GM23338 (cell line): ENCODE results near the gene TPRX1. TPM values are rescaled to one million over a fixed set of nuclear protein-coding genes. Genes with fewer than 3 reads are reported as not detected.

Experiments
- ATAC-seq: fragments of 200-7000 bp; cut with Tn5 transposase; 3 replicates; pipeline ENCODE4 v1.9.1; 2020
- DNase-seq: peaks from one replicate; pipeline ENCODE4 v3.0.0-alpha.2; 2015; ENCODE audit warnings: low spot score
- H2AFZ ChIP-seq: fragments of 200-600 bp; sonication (generic); 2 replicates; pipeline ENCODE4 v1.8.0; 2016; ENCODE audit warnings: antibody characterized with exemption, mild to moderate bottlenecking, moderate library complexity
- H3F3A ChIP-seq: fragments of 200-600 bp; sonication (generic); replicated peaks from 2 replicates; pipeline ENCODE4 v1.8.0; 2017; ENCODE audit warnings: antibody characterized with exemption, mixed run types, low read depth
- H3K27ac ChIP-seq: fragments of 200-600 bp; sonication (generic); 2 replicates; pipeline ENCODE4 v1.6.1; 2016; ENCODE audit warnings: low read depth
- H3K27me3 ChIP-seq: fragments of 200-600 bp; sonication (generic); 2 replicates; pipeline ENCODE4 v1.8.0; 2016; ENCODE audit warnings: mild to moderate bottlenecking, mixed run types, moderate library complexity; ENCODE audit not compliant: insufficient read depth
- H3K36me3 ChIP-seq: fragments of 200-600 bp; sonication (generic); 2 replicates; pipeline ENCODE4 v1.8.0; 2016; ENCODE audit warnings: mild to moderate bottlenecking; ENCODE audit not compliant: insufficient read depth
- H3K4me1 ChIP-seq: fragments of 200-600 bp; sonication (generic); 2 replicates; pipeline ENCODE4 v1.8.0; 2016; ENCODE audit warnings: mild to moderate bottlenecking, moderate library complexity; ENCODE audit not compliant: insufficient read depth
- H3K4me2 ChIP-seq: fragments of 200-600 bp; sonication (generic); 2 replicates; pipeline ENCODE4 v1.7.1; 2017; ENCODE audit warnings: mixed run types
- H3K4me3 ChIP-seq: fragments of 200-600 bp; sonication (generic); 2 replicates; pipeline ENCODE4 v1.6.1; 2016; ENCODE audit warnings: mixed run types
- H3K79me2 ChIP-seq: fragments of 200-600 bp; sonication (generic); replicated peaks from 2 replicates; pipeline ENCODE4 v1.8.0; 2017; ENCODE audit warnings: mild to moderate bottlenecking; ENCODE audit not compliant: insufficient read depth
- H3K9me2 ChIP-seq: fragments of 200-600 bp; sonication (generic); 2 replicates; pipeline ENCODE4 v1.8.0; 2017; ENCODE audit not compliant: insufficient read depth
- H4K20me1 ChIP-seq: fragments of 200-600 bp; sonication (generic); replicated peaks from 2 replicates; pipeline ENCODE4 v1.8.0; 2017; ENCODE audit warnings: mild to moderate bottlenecking; ENCODE audit not compliant: insufficient read depth
- H3K27ac Mint-ChIP-seq: 2 replicates; pipeline ENCODE4 v1.8.0; 2020; ENCODE audit warnings: inconsistent platforms, mild to moderate bottlenecking, moderate library complexity, mixed read lengths
- H3K27me3 Mint-ChIP-seq: 3 replicates; pipeline ENCODE4 v1.8.0; 2022; ENCODE audit warnings: low read depth, mild to moderate bottlenecking, moderate library complexity, mixed read lengths, inconsistent platforms; ENCODE audit not compliant: insufficient read depth, poor library complexity
- H3K36me3 Mint-ChIP-seq: 3 replicates; pipeline ENCODE4 v1.8.0; 2021; ENCODE audit warnings: low read depth, mild to moderate bottlenecking, inconsistent platforms, moderate library complexity, mixed read lengths
- H3K4me1 Mint-ChIP-seq: 3 replicates; pipeline ENCODE4 v1.8.0; 2020; ENCODE audit warnings: mild to moderate bottlenecking, inconsistent platforms, mixed read lengths
- H3K4me3 Mint-ChIP-seq: 3 replicates; pipeline ENCODE4 v1.8.0; 2021; ENCODE audit warnings: moderate library complexity, mild to moderate bottlenecking, inconsistent platforms, mixed read lengths
- H3K9me3 Mint-ChIP-seq: 3 replicates; pipeline ENCODE4 v1.8.0; 2020; ENCODE audit warnings: moderate library complexity, mild to moderate bottlenecking, inconsistent platforms, mixed read lengths
- CREB1 ChIP-seq: fragments of 250-450 bp; sonication (Bioruptor Pico); IDR thresholded peaks from 2 replicates; pipeline ENCODE4 v1.5.0; 2020; ENCODE audit warnings: low read depth, mild to moderate bottlenecking, moderate library complexity
- EZH2 ChIP-seq: fragments of 200-600 bp; sonication (generic); IDR thresholded peaks from one replicate; pipeline ENCODE4 v1.8.0; 2017; ENCODE audit warnings: antibody characterized with exemption, mild to moderate bottlenecking, low read depth; ENCODE audit not compliant: unreplicated experiment
- EZH2phosphoT487 ChIP-seq: fragments of 200-600 bp; sonication (generic); IDR thresholded peaks from one replicate; pipeline ENCODE4 v1.8.1; 2018; ENCODE audit warnings: antibody characterized with exemption; ENCODE audit not compliant: unreplicated experiment
- JUNB ChIP-seq: IDR thresholded peaks from one replicate; pipeline ENCODE4 v1.6.1; 2016; ENCODE audit warnings: antibody characterized with exemption; ENCODE audit not compliant: unreplicated experiment
- NANOG ChIP-seq: IDR thresholded peaks from 2 replicates; pipeline ENCODE4 v1.6.1; 2016; ENCODE audit warnings: antibody characterized with exemption, borderline replicate concordance
- POLR2AphosphoS5 ChIP-seq: IDR thresholded peaks from 2 replicates; pipeline ENCODE4 v1.6.1; 2016; ENCODE audit warnings: antibody characterized with exemption, low read depth
- STAT1 ChIP-seq: IDR thresholded peaks from one replicate; pipeline ENCODE4 v1.6.1; 2016; ENCODE audit warnings: antibody characterized with exemption; ENCODE audit not compliant: unreplicated experiment
- ZNF114 ChIP-seq: fragments of 250-450 bp; sonication (Bioruptor Pico); IDR thresholded peaks from 2 replicates; pipeline ENCODE4 v1.5.0; 2020; ENCODE audit warnings: mild to moderate bottlenecking, moderate library complexity
- ZNF331 ChIP-seq: fragments of 250-450 bp; sonication (Bioruptor Pico); IDR thresholded peaks from 2 replicates; pipeline ENCODE4 v1.5.0; 2020; ENCODE audit warnings: low read depth, mild to moderate bottlenecking, moderate library complexity
- polyA plus RNA-seq: library from polyadenylated mRNA; unstranded; fragments of >200 nt; fragmentation: Nextera tagmentation; extraction: Ambion mirVana; gene quantifications from 2 replicates; pipeline ENCODE4 v1.2.1, GENCODE V29; 2016
- total RNA-seq: library from RNA; depleted of rRNA; stranded (reverse); fragments of >200 nt; shearing (Covaris generic); gene quantifications from 2 replicates; pipeline ENCODE4 v1.2.3, GENCODE V29; 2014
- TF ChIP-seq, protein P1 (sequence below): IDR thresholded peaks from one replicate; pipeline ENCODE4 v1.6.1; 2018; ENCODE audit warnings: antibody characterized with exemption; ENCODE audit not compliant: unreplicated experiment
- TF ChIP-seq, protein P2 (sequence below): fragments of 250-450 bp; sonication (Bioruptor Pico); IDR thresholded peaks from 2 replicates; pipeline ENCODE4 v1.5.0; 2020; ENCODE audit warnings: mild to moderate bottlenecking, moderate library complexity
- TF ChIP-seq, protein P3 (sequence below), 2 experiments: fragments of 200-600 bp in 1 of 2; sonication (generic) in 1 of 2; conservative IDR thresholded peaks; 2 replicates each; pipeline versions ENCODE4 v1.5.1 to v1.6.1; 2016 to 2017; ENCODE audit warnings: antibody characterized with exemption in 2 of 2, low read depth in 2 of 2, mild to moderate bottlenecking in 2 of 2, moderate library complexity in 1 of 2

TPRX1 gene
- total and polyA plus RNA-seq, 2 experiments from 2014 or later, result 0.28 TPM; not detected in 1

DNA sequence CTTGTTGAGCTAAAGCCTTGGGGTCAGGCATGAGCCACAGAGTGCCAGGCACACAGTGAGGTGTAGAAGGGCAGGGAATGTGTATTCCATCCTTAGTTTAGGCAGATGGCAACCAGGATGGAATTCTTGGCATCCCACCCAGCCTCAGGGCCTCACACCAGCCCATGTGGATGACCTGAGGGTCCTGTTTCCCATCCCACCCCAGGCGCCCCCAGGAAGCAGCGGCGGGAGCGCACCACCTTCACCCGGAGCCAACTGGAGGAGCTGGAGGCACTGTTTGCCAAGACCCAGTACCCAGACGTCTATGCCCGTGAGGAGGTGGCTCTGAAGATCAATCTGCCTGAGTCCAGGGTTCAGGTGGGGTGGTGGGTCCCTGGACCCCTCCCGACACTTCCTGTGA, 31.7 kb upstream of the TPRX1 start:
- Mint-ChIP-seq H3K4me1 (peaks cover 7% of the 10 kb centered on the region), H3K4me3 (no peak overlapping the region), H3K36me3 (no peaks in the 10 kb centered on the region), H3K9me3 (no peaks in the 10 kb centered on the region), H3K27me3 (peaks cover 7% of the 10 kb centered on the region), H3K27ac (no peak overlapping the region)
- Histone ChIP-seq H4K20me1 (no peaks in the 10 kb centered on the region), H3K9me2 (no peaks in the 10 kb centered on the region; the same call in 1 of the 2 replicates), H3K27me3 (no peaks in the 10 kb centered on the region), H2AFZ (peak overlapping the region; percentile 76; the same call in 1 of the 2 replicates), H3F3A (peaks cover 10% of the 10 kb centered on the region), H3K4me3 (no peak overlapping the region), H3K79me2 (no peaks in the 10 kb centered on the region), H3K4me1 (peaks cover 4% of the 10 kb centered on the region), H3K36me3 (no peaks in the 10 kb centered on the region), H3K4me2 (no peak overlapping the region), H3K27ac (peak overlapping the region; percentile 59; the same call in 1 of the 2 replicates)
- DNase-seq, result no peak
- no peak for ATAC-seq
- TF ChIP-seq CREB1, result no peak
- no peak for TF ChIP-seq EZH2
- TF ChIP-seq, protein P1, sequence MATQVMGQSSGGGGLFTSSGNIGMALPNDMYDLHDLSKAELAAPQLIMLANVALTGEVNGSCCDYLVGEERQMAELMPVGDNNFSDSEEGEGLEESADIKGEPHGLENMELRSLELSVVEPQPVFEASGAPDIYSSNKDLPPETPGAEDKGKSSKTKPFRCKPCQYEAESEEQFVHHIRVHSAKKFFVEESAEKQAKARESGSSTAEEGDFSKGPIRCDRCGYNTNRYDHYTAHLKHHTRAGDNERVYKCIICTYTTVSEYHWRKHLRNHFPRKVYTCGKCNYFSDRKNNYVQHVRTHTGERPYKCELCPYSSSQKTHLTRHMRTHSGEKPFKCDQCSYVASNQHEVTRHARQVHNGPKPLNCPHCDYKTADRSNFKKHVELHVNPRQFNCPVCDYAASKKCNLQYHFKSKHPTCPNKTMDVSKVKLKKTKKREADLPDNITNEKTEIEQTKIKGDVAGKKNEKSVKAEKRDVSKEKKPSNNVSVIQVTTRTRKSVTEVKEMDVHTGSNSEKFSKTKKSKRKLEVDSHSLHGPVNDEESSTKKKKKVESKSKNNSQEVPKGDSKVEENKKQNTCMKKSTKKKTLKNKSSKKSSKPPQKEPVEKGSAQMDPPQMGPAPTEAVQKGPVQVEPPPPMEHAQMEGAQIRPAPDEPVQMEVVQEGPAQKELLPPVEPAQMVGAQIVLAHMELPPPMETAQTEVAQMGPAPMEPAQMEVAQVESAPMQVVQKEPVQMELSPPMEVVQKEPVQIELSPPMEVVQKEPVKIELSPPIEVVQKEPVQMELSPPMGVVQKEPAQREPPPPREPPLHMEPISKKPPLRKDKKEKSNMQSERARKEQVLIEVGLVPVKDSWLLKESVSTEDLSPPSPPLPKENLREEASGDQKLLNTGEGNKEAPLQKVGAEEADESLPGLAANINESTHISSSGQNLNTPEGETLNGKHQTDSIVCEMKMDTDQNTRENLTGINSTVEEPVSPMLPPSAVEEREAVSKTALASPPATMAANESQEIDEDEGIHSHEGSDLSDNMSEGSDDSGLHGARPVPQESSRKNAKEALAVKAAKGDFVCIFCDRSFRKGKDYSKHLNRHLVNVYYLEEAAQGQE, result no peak
- no peak for TF ChIP-seq NANOG
- TF ChIP-seq, protein P2, sequence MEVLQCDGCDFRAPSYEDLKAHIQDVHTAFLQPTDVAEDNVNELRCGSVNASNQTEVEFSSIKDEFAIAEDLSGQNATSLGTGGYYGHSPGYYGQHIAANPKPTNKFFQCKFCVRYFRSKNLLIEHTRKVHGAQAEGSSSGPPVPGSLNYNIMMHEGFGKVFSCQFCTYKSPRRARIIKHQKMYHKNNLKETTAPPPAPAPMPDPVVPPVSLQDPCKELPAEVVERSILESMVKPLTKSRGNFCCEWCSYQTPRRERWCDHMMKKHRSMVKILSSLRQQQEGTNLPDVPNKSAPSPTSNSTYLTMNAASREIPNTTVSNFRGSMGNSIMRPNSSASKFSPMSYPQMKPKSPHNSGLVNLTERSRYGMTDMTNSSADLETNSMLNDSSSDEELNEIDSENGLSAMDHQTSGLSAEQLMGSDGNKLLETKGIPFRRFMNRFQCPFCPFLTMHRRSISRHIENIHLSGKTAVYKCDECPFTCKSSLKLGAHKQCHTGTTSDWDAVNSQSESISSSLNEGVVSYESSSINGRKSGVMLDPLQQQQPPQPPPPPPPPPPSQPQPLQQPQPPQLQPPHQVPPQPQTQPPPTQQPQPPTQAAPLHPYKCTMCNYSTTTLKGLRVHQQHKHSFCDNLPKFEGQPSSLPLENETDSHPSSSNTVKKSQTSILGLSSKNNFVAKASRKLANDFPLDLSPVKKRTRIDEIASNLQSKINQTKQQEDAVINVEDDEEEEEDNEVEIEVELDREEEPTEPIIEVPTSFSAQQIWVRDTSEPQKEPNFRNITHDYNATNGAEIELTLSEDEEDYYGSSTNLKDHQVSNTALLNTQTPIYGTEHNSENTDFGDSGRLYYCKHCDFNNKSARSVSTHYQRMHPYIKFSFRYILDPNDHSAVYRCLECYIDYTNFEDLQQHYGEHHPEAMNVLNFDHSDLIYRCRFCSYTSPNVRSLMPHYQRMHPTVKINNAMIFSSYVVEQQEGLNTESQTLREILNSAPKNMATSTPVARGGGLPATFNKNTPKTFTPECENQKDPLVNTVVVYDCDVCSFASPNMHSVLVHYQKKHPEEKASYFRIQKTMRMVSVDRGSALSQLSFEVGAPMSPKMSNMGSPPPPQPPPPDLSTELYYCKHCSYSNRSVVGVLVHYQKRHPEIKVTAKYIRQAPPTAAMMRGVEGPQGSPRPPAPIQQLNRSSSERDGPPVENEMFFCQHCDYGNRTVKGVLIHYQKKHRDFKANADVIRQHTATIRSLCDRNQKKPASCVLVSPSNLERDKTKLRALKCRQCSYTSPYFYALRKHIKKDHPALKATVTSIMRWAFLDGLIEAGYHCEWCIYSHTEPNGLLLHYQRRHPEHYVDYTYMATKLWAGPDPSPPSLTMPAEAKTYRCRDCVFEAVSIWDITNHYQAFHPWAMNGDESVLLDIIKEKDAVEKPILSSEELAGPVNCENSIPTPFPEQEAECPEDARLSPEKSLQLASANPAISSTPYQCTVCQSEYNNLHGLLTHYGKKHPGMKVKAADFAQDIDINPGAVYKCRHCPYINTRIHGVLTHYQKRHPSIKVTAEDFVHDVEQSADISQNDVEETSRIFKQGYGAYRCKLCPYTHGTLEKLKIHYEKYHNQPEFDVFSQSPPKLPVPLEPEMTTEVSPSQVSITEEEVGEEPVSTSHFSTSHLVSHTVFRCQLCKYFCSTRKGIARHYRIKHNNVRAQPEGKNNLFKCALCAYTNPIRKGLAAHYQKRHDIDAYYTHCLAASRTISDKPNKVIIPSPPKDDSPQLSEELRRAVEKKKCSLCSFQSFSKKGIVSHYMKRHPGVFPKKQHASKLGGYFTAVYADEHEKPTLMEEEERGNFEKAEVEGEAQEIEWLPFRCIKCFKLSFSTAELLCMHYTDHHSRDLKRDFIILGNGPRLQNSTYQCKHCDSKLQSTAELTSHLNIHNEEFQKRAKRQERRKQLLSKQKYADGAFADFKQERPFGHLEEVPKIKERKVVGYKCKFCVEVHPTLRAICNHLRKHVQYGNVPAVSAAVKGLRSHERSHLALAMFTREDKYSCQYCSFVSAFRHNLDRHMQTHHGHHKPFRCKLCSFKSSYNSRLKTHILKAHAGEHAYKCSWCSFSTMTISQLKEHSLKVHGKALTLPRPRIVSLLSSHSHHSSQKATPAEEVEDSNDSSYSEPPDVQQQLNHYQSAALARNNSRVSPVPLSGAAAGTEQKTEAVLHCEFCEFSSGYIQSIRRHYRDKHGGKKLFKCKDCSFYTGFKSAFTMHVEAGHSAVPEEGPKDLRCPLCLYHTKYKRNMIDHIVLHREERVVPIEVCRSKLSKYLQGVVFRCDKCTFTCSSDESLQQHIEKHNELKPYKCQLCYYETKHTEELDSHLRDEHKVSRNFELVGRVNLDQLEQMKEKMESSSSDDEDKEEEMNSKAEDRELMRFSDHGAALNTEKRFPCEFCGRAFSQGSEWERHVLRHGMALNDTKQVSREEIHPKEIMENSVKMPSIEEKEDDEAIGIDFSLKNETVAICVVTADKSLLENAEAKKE, result no peak
- no peak for TF ChIP-seq ZNF331 (CRISPR knock-in tag)
- no peak for TF ChIP-seq EZH2phosphoT487
- no peak for TF ChIP-seq ZNF114 (CRISPR knock-in tag)
- no peak for TF ChIP-seq STAT1
- TF ChIP-seq JUNB, result no peak
- TF ChIP-seq POLR2AphosphoS5, result no peak
- TF ChIP-seq, protein P3, sequence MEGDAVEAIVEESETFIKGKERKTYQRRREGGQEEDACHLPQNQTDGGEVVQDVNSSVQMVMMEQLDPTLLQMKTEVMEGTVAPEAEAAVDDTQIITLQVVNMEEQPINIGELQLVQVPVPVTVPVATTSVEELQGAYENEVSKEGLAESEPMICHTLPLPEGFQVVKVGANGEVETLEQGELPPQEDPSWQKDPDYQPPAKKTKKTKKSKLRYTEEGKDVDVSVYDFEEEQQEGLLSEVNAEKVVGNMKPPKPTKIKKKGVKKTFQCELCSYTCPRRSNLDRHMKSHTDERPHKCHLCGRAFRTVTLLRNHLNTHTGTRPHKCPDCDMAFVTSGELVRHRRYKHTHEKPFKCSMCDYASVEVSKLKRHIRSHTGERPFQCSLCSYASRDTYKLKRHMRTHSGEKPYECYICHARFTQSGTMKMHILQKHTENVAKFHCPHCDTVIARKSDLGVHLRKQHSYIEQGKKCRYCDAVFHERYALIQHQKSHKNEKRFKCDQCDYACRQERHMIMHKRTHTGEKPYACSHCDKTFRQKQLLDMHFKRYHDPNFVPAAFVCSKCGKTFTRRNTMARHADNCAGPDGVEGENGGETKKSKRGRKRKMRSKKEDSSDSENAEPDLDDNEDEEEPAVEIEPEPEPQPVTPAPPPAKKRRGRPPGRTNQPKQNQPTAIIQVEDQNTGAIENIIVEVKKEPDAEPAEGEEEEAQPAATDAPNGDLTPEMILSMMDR (conservative IDR thresholded peaks at IDR 0.05; ENCODE audit: low read depth in 2 of 2), result no peak
